HG02642 (cell line): Measurements from ENCODE around the gene STEAP1B.
"Not testable (repeated sequence)": the region's sequence is repeated elsewhere in the genome, so short reads cannot be mapped to it uniquely, and the experiment has no call there.

Experiments
- ATAC-seq: cut with Tn5 transposase; IDR thresholded peaks from one replicate; pipeline ENCODE4 v1.9.1; 2021; ENCODE audit warnings: mild to moderate bottlenecking; ENCODE audit not compliant: unreplicated experiment, poor library complexity

The STEAP1B gene

GRCh38 chr7:22464299-22464698, 35.7 kb downstream of the STEAP1B start:
- ATAC-seq: no peak

DNA sequence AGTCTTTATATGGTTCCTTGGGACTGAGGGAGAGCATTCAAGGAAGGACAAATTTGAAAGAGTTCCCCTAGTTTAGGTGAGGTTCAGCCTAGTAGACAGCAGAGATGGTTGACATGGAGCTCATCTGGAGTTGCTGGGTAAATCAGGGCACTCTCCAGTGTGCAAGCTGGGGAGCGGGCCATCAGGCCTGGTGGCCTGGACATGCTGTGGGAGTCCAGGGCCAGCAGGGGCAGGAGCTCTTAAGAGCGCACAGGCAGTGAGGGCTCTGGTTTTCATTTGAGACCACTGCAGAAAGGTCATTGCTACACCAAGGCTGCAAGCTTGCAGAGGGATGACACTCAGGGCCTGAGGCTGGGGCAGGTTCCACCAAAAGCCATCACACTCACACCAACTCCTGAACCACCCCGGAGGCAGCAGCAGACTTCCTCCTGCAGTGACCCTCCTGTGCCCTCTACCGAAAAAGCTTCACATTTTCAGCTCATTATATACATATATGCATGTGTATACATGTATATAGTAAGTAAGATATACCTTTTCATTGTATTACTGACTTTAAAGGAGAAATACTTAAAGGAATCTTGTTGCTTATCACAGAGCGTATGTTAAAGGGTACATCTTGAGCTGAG, 39.5 kb downstream of the STEAP1B start:
- ATAC-seq: no peak

- ATAC-seq: no peak
Observed at GRCh38 chr7:22457471-22457870, 42.5 kb downstream of the STEAP1B start.

DNA sequence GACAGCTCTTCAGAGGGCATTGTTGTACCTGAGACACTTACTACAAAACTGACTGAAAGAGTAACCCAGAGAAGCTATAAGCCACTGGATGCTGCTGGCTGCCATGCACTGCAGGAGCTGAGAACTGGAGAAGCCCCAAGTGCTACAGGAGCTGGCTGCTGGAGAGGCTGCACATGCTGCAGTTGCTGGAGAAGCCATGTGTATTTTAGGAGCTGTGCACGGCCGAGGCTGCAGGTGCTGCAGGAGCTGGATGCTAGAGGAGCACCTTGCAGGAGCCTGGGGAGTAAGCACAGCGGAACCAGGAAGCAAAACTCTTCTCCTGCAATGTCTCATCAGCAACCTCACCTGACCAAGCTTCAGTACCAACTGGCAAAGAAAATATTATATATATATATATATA, 45.5 kb downstream of the STEAP1B start:
- ATAC-seq: no peak

DNA sequence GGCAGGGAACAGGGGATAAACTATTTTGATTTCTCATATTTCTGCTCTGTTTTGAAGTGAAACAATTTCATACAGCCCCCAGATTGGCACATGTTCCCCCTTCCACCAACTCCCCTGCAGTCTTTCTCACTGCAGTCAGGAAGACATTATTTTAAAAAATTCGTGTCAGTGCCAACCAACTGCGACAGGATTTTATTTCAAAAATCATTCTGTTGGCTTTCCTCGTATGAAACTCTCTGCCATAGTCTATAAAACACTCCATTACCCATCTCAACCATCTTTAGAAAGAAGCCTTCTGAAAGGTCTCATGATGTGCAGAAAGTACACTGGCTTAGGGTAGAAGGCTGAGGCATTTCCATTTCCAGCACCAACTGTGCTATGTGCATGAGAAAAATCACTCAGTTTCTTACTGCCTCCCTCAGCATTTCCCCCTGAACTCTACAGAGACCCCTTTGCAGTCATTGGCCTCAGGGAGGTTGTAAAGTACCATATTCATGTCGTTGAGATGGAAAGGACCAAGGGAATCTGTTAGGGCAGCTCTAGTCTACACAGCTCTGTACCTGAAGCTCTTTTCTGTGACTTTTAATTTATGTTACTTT, 46.9 kb downstream of the STEAP1B start:
- no peak for ATAC-seq

DNA sequence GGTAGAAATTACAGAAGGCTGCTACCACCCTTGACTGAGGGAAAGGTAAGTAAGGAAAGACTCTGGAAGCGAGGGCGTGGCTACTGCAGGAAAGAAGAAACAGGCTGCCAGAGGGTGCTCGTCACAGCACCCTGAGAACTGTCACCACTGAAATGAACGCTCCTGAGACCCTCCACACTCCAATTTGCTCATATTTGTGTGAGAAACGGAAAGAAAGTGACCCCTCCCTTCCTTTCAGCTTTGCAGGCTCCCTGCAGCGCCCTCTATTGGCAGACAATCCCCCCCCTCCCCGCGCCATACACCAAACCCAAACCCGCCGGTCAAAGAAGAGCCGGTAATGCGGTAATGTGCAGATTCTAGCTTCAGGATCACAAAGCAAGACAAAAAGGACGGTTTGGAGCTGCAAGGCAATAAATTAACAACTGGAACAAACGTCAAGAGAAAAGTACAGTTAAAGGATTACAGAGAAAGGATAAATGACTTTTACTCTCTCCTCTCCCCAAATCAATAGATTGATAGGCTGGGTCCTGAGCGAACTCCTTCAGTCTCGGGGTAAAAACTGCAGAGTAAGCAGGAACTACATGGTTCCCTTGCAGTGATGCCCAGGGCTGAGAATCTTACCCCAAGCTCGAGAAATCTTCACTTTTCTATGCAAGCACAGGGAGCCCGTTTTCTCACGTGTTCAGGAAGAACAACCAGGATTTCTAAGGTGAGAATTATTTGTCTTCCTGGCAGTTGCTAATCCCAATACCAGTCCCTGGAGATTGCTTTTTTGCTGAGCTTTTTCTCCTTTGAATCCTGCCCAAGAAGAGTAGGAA, 47.6 kb downstream of the STEAP1B start:
- no peak for ATAC-seq

DNA sequence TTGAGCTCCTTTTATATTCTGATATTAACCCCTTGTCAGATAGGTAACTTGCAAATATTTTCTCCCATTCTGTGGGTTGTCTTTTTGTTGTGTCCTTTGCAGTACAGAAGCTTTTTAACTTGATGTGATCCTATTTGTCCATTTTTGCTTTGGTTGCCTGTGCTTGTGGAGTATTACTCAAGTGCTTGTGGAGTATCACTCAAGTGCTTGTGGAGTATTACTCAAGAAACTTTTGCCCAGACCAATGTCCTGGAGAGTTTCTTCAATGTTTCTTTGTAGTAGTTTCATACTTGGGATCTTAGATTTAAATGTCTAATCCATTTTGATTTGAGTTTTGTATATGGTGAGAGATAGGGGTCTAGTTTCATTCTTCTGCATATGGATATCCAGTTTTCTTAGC, 50.0 kb downstream of the STEAP1B start:
- not testable (repeated sequence) for ATAC-seq

DNA sequence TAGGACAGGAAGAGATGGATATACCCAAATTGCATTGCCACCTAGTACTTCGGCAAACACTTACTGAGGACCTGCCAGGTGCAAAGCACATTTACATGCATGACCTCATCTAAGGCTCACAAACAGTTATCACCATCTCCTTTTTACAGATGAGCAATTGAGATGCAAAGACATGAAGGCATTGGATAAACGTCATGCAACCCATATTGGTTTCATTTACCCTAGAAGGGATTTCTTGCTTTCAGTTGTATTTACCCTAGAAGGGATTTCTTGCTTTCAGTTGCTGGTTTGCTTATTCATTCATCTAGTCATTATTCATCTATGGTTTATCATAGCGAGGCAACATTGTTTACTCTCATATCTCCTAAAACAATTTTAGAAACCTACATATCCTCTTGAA, 52.2 kb downstream of the STEAP1B start:
- ATAC-seq: peak; percentile 77

- no peak for ATAC-seq
Observed at GRCh38 chr7:22447008-22447407, 53.0 kb downstream of the STEAP1B start.

- ATAC-seq: no peak
Observed at GRCh38 chr7:22445853-22446252, 54.1 kb downstream of the STEAP1B start.

DNA sequence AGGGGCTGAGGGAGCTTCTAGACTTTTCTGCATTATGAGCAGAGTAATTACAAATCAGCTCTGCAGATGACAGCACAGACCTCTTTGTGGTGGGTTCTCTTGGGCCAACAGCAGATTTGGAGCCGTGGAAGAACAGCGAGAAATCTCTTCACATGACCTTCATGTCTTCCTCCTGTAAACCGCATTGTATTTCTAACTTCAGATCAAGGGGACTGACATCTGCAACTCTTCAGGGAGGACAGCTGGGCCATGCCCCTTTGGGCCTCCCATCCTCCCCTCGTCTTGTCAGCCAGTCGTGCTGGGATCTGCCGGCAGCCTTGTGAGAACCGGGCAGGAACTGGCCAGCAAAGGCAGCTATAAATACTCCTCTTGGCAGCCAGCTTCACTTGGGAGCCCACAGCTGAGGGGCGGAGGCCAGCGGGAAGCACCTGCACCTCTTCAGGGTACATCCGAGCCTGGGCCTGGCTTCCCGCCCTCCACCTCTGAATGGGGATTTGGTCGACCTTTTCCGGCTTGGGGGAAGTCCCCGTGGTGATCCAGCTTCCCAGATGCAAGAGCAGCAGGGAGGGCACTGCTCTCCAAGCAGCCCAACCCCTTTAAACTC, 54.7 kb downstream of the STEAP1B start:
- ATAC-seq: peak; percentile 45

GRCh38 chr7:22444181-22444971, 55.6 kb downstream of the STEAP1B start:
- ATAC-seq: no peak

GRCh38 chr7:22443370-22444180, 56.4 kb downstream of the STEAP1B start:
- ATAC-seq: no peak

GRCh38 chr7:22442882-22443369, 57.1 kb downstream of the STEAP1B start:
- no peak for ATAC-seq

DNA sequence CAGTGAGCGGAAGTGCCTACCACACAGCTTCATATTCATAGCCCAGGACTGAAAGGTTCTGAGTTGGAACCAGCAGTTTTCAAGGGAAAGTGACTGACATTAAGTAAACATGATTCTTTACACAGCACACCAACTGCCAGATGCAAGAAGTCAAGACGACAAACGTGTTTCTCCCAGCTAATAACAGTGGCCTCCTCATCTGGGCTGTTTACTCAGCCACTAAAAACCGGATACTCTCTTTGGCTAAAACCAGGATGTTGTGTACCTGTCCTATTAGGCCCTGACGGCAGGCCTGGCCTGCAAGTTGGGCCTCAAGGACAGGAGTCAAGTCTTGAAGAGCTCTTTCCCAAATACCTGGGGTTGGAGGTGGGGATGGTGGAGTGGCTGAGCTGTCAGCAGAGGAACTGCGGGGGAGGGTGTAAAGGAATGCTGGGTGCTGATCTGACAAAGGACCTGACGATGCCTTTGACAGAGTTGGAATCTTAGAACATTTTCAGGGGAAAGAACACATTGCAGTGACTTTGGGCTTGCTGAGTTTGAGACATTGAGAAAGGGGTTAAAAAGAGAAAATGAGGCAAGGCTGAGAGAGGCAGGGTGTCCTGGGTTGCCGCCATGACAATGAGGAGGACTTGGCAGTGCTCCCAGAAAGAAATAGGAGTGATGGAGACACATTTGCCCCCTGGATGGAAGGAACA, 57.7 kb downstream of the STEAP1B start:
- no peak for ATAC-seq

- ATAC-seq: no peak
Observed at GRCh38 chr7:22441157-22441556, 58.8 kb downstream of the STEAP1B start.

DNA sequence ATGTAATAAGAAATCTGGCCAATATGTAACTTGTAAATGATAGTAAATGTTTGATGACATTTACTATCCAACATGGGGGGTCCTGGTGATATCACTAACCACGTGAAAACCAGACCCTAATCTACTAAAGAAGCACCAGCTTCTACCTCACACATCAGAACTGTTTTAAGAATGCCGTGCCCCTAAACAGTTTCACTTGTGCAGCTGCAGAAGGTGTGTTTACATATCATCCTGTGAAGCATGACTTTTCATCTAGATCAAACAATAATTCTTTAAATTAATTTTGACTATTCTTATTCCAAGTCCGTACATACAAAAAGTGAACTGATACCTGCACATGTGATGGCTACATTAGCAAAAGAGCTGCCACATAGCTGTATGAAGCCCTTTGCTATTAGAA, 61.0 kb downstream of the STEAP1B start:
- ATAC-seq: peak; percentile 49

- ATAC-seq: not testable (repeated sequence)
Observed at GRCh38 chr7:22436552-22436951, 63.4 kb downstream of the STEAP1B start.

DNA sequence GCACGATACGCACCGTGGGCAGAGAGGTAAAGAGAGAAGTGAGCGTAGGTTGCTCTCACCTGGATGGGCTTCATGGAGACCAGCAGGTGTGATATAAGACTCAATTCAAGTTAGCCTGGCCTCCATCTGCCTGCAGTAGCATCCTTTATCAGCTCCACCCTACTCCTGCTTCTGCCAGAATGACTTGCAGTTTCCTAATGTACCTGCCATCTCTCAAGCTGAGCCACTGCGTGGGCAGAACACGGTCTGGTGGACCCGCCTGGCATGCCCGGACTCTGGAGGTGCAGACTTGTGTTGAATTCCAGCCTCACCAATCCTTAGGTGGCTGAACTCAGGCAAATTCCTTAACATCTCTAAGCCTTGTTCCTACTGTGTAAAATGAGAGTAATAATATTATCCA, 64.3 kb downstream of the STEAP1B start:
- peak; percentile 22 for ATAC-seq
